GM12874 (cell line): ENCODE results near the gene YKT6.

Experiments
- TF ChIP-seq, protein P1 (sequence below): IDR thresholded peaks from 2 replicates; pipeline ENCODE4 v1.5.1; 2011; ENCODE audit warnings: low read depth, mild to moderate bottlenecking, control low read depth, low read length, moderate library complexity; ENCODE audit not compliant: insufficient read depth

The YKT6 gene

DNA sequence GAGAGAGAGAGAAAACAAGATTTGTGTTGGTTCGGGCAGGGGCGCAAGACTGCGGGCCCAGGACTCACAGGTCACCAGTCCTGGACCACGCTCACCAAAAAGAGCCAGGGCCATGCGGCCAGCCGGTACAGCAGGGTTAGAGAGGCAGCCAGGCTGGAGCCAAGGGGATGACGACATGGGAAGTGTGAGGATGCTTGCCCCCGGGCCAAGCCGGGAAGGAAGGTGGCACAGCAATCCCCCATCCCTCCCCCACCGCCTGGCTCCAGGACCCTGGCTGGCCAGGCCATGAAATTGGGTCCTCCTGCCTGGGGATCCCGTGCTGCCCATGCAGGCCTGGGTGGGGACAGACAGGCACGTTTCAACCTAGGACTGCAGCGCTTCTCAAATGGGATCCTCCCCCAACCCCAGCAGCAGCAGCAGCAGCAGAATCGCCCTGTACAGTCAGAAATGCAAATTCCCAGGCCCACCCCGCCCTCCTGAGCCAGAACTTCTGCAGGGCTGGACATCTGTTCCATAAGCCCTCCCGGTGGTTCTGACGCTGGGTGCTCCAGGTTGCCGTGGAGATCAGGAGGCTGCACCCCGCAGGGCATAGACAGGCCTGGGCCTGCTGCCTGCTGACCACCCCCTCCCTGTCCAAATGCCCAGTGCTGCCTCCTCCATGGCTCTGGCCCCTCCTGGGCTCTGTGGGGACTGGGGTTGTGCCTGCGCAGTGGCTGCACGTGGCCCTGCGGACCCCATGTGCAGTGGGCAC is 35.0 kb downstream of the YKT6 start:
- TF ChIP-seq, protein P1, sequence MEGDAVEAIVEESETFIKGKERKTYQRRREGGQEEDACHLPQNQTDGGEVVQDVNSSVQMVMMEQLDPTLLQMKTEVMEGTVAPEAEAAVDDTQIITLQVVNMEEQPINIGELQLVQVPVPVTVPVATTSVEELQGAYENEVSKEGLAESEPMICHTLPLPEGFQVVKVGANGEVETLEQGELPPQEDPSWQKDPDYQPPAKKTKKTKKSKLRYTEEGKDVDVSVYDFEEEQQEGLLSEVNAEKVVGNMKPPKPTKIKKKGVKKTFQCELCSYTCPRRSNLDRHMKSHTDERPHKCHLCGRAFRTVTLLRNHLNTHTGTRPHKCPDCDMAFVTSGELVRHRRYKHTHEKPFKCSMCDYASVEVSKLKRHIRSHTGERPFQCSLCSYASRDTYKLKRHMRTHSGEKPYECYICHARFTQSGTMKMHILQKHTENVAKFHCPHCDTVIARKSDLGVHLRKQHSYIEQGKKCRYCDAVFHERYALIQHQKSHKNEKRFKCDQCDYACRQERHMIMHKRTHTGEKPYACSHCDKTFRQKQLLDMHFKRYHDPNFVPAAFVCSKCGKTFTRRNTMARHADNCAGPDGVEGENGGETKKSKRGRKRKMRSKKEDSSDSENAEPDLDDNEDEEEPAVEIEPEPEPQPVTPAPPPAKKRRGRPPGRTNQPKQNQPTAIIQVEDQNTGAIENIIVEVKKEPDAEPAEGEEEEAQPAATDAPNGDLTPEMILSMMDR, result no peak

DNA sequence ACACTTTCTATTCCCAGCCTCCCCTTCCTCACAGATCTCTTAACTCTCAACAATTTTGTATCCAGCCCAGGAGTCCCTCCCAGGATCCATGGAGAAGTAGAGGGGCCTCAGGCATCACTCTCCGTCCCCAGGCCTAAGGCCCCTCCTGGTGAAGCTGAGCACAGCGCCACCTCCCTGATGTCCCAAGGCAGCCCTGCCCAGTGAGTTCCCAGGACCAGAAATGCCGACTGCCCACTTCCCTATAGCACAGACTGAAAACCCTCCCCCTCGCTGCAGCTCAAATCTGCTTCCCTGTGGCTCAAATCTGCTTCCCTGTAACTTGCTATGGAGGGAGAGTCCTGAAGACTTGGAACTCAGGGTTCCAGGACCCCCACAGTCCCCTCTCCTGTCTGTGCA is 35.6 kb downstream of the YKT6 start:
- TF ChIP-seq, protein P1, result no peak

DNA sequence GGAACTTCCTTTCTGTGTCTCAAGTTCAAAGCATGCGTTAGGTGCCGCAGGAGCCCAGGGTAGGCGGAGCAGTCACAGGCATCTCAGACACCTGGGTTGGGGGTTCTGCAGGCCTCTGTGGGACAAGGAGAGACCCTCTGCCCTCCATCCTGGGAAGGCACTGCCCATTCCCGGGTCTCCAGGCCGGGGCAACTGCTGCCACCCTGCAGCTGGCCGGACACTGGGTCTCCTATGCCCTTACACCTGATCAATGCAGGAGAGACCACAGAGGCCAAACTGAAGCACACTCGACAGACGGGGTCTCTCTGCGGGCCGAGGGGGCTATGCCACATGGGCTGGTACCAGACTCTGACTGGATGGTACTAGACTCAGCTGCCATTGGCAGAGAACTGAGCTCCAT is 36.9 kb downstream of the YKT6 start:
- TF ChIP-seq, protein P1, result no peak

DNA sequence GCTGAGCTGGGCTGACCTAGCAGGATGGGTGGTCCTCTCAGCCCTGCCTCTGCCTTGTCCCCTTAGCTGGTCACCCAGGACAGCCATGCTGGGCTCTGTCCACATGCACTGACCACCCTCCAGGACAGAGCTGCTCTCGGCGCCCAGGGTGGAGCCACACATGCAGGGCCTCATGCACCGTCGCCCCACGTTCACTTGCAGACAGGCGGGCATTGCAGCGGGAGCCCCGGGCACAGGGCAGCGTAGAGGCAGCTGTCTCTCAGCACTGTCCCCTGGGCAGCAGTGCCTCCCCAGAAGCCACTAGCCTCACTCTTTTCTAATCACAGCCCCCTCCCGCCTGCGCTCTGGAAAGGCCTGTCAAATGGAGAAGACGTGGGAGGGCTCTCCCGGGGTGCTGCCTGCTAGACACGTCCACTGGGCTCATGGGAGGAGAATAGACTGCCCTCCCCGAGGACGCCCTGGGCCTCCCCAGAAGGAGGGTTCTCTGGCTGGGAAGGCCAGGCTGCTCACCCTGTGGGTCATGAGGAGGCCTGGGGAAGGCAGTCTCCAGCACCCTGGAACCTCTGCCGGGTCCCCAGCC is 37.4 kb downstream of the YKT6 start:
- TF ChIP-seq, protein P1, result no peak

DNA sequence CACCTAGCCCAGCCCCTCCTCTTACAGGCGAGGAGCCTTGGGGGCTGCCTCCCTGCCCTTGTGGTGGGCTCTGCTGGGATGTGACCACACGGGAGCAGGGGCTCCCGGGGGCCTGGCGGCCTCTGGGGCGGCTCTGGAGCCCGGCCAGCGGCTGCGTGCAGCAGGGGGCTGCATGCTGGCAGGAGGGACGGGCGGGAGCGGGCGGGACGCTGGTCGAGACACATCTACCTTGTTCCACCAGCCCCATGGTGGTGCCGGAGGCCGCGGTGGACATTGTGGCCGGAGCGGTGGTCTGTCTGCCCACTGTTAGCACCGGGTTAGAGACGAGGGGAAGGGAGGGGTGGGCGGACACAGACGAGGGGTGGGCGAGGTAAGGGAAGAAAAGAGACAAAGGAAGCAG is 38.6 kb downstream of the YKT6 start:
- TF ChIP-seq, protein P1, result no peak

DNA sequence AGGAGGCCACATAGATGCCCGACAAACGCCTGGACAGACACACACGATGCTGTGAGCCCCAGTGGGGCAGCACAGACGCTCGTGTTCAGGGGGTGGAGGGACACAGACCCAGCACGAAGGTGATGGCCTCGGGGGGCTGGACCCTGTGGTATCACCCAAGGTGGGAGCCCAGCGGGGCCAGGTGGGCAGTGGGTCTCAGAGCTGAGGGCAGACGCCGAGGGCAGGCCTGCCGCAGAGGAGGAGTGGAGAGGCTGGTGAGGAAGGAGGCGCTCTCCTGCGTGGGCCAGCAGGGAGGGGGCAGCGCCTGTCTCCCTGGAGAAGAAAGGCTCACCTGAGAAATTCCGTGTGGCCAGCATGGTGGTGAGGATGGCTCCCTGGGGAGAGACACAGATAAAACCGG is 39.6 kb downstream of the YKT6 start:
- TF ChIP-seq, protein P1, result no peak

DNA sequence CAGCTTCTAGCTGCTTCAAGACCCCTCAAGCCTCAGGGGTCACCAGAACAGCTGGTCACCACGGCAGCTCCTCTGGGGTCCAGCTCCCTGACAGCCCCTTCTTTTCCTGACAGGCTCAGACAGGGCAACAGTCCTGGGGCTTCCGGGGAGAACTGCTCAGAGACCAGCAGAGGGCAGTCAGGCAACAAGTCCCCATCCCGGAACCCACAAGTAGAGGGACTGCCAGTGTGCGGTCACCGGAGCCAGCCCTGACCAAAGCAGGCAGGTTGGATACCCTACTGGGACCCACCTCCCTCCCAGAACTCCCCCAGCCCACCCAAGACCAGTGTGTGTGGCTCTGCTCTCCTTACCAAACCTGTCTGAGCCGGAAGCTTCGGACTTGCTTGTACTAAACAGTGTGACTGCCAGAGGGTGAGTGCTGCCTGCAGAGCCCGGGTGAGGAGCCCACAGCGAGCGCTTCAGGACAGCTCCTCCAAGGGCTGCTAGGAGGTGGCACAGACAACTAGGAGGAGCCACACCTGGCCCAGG is 40.3 kb downstream of the YKT6 start:
- TF ChIP-seq, protein P1, result peak; percentile 90
